Activated effector memory CD4-positive, alpha-beta T cell treated with Interleukin-2 at 50 U/mL for 16 hours (primary cell): Measurements from ENCODE around the gene ABTB1.
A peak's percentile ranks its signal among the peaks of the same experiment; 100 is the strongest.
"Not testable (repeated sequence)": the region's sequence is repeated elsewhere in the genome, so short reads cannot be mapped to it uniquely, and the experiment has no call there.

Source experiments
- DNase-seq: peaks from one replicate; pipeline ENCODE4 v3.0.0-alpha.2; 2020

Gene ABTB1

GRCh38 chr3:127688416-127689265 lies 15.9 kb downstream of the ABTB1 start:
- no peak for DNase-seq

DNA sequence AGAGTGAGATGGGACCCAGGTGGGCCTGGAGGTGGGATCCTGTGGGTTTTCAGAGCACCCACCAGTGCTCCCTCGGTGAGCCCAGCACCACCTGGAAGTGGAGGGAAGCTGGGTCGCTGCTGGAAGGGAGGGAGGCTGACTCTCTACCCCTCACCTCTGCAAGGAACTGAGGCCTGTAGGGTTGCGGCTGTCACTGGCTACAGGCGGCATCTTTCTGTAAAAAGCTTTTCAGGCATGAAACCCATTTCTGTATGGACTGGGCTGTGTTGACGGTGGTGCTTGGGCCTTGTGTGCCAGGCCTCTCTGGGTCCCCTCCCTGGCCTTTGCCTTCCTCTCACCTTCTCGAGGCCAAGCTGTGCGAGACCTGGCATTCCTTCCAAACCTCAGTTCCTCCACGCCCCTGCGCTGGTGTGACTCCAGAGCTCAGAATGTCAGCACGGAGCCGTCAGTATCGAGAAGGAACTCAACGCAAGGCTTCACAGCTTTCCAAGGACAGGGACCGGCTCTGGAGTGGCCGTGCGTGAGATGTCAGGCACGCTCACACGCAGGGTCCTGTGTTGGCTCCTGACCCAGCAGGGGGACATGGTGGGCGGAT lies 16.6 kb downstream of the ABTB1 start:
- no peak for DNase-seq

- DNase-seq: no peak
These were observed 17.4 kb downstream of the ABTB1 start for GRCh38 chr3:127690106-127690505.

DNA sequence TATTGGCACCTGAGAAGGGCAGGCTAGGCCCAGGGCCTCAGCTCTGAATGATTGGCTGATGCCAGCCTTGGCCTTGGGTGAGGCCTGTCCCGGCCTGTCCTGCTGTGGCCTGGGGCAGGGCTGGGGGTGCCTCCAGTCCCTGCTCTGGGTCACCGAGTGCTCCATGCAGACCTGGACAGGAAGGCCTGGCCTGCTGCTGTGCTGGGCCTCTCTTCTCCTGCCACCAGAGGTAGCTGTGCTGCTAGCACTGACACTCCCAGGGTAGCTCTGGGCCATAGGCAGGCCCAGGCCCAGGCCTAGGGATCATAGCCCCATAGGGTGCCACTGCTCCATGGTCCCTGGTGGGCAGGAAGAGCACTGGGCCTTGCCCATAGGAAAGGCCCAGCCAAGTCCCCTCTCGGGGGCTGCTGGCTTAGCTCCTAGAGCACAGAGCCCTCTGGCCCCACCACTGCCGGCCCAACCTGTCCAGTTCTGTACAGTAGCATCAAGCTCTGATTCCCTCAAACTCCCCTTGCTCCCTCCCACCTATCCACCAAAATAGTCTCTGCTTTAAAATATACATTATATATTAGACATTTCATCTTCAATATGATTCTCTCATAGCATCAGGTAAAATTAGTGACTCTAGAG lies 18.2 kb downstream of the ABTB1 start:
- DNase-seq: no peak

GRCh38 chr3:127691489-127691888 lies 18.7 kb downstream of the ABTB1 start:
- no peak for DNase-seq

DNA sequence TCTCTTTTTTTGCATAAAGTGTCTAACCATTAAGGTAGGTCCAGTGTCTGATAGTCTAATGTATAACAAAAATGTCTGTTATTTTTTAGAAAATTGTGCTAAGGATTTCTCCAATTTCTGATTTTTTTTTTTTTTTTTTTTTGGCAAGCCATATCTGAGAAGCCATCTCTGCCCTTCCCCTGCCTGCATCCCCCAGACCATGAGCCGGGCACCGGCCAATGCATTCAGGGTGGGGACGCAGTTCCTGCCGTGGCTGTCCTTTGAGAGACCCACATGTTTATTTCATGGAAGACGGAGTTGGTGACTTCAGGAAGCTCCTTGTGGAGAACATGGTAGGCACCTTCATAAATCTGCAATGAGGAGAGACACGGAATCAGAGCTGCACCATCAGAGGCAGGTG lies 19.2 kb downstream of the ABTB1 start:
- no peak for DNase-seq

DNA sequence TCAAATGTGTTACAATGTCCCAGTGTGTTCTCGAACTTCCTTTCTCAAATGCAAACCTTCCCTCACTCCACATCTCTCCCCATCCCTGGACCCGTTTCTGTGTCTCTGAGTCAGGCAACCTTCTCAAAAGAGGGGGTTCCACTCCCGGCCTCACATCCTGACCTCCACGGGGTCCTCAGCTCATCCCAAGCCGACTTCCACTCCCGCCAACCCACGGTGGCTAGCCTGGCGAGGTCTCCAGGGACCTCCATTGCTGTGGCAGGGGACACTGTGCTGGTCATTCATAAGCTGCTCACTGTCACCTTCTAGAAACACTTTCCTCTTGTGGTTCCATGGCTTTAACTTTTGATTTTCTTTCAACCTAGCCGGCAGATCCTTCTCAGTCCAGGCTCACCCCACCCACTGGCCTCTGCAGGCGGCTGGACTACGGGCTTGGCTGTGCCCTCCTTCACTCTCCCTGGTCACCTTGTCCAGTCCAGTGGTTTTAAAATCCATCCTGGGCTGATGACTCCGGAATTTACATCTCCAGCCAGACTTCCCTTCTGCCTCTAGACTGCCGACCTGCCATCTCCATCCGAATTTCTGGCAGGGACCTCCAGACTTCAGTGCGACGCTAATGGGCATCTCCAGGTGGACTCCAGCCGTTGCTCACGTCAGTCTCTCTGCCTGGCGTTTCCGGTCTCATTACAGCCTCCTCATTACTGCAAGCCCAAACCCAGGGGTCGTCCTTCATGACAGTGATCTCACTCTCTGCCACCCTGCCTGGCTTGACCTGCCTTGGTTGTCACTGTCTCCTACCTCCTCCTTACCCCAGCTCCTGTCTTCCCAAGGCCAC lies 20.0 kb downstream of the ABTB1 start:
- DNase-seq: no peak

DNA sequence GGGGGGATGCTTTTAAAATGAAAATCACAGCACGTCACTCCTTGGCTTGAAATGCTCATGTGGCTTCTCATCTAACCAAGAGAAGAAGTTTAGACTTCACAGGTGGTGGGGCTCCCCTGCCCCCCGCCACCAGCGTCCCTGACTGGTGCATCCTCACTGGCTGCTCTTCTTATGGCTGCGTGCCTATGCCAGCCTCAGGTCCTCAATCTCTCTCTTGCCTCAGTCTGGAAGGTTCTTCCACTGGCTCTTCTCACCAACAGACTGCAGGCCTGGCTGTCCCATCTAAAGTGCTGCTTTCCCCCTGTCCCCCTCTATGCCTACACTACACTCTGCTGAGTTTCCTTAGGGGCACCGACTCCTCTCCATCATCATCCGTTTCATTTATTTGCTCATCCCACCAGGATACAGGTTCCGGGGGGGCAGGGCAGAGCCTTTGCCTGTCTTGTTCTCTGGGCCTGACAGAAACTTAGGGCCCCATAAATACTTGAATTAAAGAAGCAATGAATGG lies 20.6 kb downstream of the ABTB1 start:
- DNase-seq: no peak

DNA sequence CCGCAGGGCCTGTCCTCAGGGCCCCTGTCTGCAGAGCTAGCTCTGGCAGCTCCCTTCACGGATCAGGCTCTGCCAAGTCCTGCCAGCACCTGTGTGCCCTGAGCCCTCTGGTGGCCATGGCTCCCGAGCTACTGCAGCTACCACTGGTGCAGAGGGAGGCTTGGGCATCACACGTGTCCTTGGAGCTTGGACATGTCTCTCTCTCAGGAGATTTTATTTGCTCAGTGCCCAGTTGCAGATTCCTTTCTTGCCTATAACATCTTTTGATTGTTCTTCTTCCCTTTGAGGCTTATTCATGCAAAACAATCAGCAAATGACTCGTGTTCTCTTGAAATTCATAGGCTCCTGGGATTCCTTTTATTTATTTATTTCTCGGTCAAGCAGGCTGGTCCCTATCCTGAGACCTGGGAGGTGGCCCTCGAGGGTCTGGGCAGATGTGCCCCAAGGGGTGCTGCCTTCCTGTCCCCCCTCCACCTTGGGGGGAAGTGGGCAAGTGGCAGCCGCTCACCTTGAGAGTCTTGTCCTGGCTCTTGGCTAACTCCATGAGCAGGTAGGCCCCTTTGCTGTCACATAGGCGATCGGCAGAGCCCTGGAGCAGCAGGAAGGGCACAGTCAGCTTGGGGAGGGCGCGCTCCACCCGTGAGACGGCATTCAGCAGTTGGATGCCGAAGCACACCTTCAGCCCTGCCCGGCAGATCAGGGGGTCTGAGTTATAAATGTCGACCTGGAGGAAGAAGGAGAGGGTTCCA lies 21.9 kb downstream of the ABTB1 start:
- peak; percentile 29 for DNase-seq

- peak; percentile 13 for DNase-seq
These were observed 24.9 kb downstream of the ABTB1 start for GRCh38 chr3:127697551-127698240.

DNA sequence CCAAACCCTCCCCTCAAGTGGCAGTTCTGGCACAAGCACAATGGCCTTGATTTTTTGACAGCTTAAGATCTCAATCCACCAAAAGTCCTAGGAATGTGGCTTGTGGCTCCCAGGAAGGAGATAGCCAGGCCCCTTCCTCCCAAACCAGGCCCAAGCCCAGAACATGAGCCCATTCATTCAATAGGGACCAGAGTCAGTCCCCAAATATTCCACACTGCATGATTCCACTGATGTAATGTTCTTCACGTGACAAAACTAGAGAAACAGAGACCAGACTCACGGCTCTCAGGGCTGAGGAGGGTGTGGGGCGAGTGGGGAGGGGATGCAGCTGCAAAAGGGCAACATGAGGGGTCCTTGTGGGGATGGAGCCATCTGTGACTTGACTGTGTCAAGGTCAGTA lies 25.5 kb downstream of the ABTB1 start:
- no peak for DNase-seq

- DNase-seq: no peak
These were observed 26.1 kb downstream of the ABTB1 start for GRCh38 chr3:127698691-127699415.

DNA sequence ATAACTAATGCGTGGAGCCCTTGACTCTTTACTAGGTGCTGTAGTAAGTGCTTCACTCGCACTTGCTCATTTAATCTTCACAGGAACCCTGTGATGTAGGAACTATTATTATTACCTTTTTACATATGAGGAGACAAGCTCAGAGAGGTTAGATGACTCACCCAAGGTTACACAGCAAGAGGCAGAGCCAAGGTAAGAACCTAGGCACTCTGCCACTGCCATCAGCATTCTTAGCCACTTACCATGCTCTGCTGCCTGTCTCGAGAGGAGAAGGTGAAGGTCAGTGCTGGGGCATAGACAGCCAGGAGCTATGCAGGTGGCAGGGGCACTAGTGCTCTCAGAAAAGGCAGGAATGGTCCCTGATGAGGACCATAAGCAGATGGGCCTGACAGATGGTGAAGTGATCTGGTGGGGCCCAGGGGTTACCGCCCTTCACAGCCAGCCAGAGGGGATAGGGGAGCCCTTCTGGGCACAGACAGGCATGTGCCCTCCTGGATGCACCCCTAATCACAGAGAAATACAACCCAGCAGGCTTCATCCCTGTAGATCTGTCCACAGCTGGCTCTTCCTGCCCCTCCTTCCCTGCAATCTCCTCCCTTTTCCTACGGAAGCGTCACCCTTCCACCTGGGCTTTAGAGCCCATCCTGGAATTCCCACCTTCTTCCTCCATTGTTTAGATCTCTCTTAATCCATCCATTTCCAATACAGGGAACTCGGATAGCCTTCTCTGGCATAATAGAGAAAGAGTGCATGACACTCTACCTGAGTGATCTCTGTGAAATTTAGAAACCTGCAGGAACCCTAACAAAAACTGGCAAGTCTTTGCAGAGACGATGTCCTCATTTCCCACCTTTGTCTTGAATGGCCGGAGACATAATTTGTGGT lies 26.9 kb downstream of the ABTB1 start:
- DNase-seq: no peak

DNA sequence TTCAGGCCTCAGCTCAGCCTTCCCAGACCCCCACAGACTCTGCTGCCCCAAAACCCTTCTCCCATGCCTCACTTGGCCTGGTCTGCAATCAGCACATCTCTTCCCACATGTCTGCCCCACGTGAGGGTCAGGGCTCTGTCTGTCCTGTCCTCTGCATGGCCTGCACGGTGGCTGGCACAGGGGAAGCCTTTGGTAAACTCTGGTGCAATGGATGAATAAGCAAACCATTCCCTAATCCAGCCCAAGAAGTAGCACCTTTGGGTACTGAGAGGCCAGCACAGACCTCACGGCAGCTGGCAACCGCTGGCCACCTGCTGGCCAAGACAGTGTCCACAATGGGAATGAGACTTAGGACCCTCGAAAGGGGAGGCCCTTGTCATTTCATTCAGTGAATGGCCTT lies 27.7 kb downstream of the ABTB1 start:
- no peak for DNase-seq

DNA sequence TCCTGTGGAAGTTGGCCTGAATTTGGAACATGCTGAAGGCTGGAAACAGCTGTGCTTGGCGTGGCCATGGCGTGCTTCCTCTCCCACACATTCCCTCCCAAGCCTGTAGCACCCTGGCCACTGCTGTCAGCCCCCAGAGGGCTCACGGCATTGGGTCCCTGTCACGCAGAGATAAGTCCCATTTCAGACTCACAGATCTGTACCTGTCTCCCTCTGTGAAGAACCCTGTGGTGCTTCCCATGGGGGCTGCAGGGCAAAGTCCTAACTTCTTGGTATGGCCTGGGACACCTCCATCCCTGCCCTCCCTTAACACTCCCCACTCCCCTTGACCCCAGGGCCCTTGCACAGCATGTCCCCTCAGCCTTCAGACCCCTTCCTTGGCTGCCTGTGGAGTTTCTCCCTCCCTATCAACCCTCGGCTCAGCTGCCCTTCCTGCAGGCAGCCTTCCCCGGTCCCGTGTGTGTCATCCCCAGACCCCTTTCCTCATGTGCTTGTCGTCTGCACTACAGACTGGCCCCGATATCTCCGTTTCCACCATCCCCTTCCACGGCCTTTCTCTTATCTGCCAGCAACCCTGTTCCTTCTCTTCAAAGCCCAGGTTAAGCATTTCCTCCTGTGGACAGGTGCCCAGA lies 28.6 kb downstream of the ABTB1 start:
- DNase-seq: no peak

GRCh38 chr3:127702151-127702578 lies 29.4 kb downstream of the ABTB1 start:
- no peak for DNase-seq

DNA sequence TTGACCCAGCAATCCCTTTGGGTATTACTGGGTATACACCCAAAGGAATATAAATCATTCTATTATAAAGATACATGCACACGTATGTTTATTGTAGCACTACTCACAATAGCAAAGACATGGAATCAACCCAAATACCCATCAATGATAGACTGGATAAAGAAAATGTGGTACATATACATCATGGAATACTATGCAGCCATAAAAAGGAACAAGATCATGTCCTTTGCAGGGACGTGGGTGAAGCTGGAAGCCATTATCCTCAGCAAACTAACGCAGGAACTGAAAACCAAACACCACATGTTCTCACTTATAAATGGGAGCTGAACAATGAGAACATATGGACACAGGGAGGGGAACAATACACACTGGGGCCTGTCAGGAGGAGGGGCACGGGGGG lies 32.1 kb downstream of the ABTB1 start:
- not testable (repeated sequence) for DNase-seq

GRCh38 chr3:127706312-127706711 lies 33.6 kb downstream of the ABTB1 start:
- DNase-seq: no peak

DNA sequence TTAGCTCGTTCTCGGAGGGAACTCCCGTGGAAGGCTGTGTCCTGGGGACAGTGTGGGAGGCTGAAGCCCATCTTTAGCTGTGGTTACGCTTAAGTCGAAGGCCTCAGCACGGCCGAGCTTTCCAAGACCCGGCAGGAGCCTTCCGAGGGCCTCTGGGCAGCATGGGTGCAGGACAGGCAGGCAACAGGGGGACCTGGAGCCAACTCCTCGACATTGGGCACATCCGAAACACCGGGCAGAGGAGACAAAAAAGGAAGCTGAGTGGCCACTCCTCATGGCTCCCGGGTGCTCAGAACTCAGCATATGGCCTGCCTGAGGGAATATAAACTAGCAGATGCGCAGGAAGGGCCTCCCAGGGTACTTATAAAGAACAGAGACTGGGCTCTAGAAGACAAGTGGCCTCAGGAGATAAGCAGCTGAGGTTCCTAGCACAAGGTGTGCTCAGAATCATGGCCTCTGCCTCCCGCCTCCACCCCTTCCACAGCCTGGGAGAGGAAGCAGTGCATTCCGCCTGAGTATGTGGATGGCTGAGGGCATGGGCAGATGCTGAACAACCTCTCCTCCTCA lies 34.1 kb downstream of the ABTB1 start:
- DNase-seq: no peak
